Measurements from ENCODE around the gene FAXDC2. TPM values are rescaled to one million over a fixed set of nuclear protein-coding genes. Genes with fewer than 3 reads are reported as not detected.

Gene FAXDC2
- total and polyA plus RNA-seq, 2 of the 13 experiments (the other 11 are each of a cell fraction or from before 2014, with no cell fraction given): 4.7 to 58.8 TPM

DNA sequence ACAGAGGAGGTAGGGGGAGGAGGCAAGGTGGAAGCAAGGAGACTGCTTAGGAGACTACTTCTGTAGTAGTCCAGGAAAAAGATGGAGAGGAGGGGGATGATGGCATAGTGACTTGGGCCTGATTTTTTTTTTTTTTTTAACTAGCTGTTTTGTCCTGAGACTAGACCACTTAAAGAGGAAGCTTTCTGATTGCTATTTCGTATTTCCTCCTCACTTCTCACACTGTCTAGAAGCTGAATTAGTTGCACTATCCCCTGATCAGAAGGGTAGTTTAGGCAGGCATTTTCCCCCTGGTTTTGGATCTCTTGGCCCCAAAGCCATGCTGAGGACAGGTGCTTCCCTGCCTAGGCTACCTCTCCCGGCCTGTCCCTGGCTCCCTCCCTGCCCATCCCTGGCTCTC, 80.3 kb downstream of the FAXDC2 start:
- intact Hi-C loops (cut with micrococcal nuclease; ENCODE audit: unreplicated experiment) (no loop called here), in situ Hi-C loops (cut with HindIII; ENCODE audit: extremely low pct_ligation_motif_present, low pct_unique_long_range_greater_than_20kb) (no loop called here)
- no peak overlapping the region for H3K4me3 ChIP-seq (replicated peaks in 1 of 3; ENCODE audit: insufficient read depth in 1 of 3, low read depth in 2 of 3, low read length in 3 of 3)
- DNase-seq (ENCODE audit: low spot score) (no peak), ATAC-seq (peak; percentile 9; the same call in 1 of the 3 replicates), FAIRE-seq (no peak)
- no peak overlapping the region for H2AFZ ChIP-seq (ENCODE audit: low read length)
- H3K4me1 ChIP-seq (ENCODE audit: insufficient read depth, low read length): peaks cover 74% of the 10 kb centered on the region
- ChIA-PET CTCF (ENCODE audit: low intra/inter-chr PET ratio, low total read pairs) (no interaction called here), POLR2A (no interaction called here)
- BruUV-seq (replicated peaks): no TSS peak
- no peak overlapping the region for H3K27ac ChIP-seq (ENCODE audit: extremely low read length, insufficient read depth, low read length)
- peaks cover 3 to 4% of the 10 kb centered on the region in 2 experiments; a peak in 4 of 5 replicates for H3K36me3 ChIP-seq (replicated peaks in 1 of 2; ENCODE audit: control insufficient read depth in 1 of 2, insufficient read depth in 2 of 2, low read length in 2 of 2)
- no peak overlapping the region for H3K4me2 ChIP-seq (ENCODE audit: low read depth, low read length)
- H3K9me3 ChIP-seq (ENCODE audit: low read length): no peaks in the 10 kb centered on the region
- H3K27me3 ChIP-seq (ENCODE audit: control insufficient read depth in 1 of 2, insufficient read depth in 2 of 2, low read length in 2 of 2): no peaks in the 10 kb centered on the region
- TF ChIP-seq, protein P1, sequence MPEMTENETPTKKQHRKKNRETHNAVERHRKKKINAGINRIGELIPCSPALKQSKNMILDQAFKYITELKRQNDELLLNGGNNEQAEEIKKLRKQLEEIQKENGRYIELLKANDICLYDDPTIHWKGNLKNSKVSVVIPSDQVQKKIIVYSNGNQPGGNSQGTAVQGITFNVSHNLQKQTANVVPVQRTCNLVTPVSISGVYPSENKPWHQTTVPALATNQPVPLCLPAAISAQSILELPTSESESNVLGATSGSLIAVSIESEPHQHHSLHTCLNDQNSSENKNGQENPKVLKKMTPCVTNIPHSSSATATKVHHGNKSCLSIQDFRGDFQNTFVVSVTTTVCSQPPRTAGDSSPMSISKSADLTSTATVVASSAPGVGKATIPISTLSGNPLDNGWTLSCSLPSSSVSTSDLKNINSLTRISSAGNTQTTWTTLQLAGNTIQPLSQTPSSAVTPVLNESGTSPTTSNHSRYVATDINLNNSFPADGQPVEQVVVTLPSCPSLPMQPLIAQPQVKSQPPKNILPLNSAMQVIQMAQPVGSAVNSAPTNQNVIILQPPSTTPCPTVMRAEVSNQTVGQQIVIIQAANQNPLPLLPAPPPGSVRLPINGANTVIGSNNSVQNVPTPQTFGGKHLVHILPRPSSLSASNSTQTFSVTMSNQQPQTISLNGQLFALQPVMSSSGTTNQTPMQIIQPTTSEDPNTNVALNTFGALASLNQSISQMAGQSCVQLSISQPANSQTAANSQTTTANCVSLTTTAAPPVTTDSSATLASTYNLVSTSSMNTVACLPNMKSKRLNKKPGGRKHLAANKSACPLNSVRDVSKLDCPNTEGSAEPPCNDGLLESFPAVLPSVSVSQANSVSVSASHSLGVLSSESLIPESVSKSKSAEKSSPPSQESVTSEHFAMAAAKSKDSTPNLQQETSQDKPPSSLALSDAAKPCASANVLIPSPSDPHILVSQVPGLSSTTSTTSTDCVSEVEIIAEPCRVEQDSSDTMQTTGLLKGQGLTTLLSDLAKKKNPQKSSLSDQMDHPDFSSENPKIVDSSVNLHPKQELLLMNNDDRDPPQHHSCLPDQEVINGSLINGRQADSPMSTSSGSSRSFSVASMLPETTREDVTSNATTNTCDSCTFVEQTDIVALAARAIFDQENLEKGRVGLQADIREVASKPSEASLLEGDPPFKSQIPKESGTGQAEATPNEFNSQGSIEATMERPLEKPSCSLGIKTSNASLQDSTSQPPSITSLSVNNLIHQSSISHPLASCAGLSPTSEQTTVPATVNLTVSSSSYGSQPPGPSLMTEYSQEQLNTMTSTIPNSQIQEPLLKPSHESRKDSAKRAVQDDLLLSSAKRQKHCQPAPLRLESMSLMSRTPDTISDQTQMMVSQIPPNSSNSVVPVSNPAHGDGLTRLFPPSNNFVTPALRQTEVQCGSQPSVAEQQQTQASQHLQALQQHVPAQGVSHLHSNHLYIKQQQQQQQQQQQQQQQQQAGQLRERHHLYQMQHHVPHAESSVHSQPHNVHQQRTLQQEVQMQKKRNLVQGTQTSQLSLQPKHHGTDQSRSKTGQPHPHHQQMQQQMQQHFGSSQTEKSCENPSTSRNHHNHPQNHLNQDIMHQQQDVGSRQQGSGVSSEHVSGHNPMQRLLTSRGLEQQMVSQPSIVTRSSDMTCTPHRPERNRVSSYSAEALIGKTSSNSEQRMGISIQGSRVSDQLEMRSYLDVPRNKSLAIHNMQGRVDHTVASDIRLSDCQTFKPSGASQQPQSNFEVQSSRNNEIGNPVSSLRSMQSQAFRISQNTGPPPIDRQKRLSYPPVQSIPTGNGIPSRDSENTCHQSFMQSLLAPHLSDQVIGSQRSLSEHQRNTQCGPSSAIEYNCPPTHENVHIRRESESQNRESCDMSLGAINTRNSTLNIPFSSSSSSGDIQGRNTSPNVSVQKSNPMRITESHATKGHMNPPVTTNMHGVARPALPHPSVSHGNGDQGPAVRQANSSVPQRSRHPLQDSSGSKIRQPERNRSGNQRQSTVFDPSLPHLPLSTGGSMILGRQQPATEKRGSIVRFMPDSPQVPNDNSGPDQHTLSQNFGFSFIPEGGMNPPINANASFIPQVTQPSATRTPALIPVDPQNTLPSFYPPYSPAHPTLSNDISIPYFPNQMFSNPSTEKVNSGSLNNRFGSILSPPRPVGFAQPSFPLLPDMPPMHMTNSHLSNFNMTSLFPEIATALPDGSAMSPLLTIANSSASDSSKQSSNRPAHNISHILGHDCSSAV (CRISPR knock-in tag; IDR thresholded peaks at IDR 0.05; ENCODE audit: borderline replicate concordance): no peak
- TF ChIP-seq, protein P2, sequence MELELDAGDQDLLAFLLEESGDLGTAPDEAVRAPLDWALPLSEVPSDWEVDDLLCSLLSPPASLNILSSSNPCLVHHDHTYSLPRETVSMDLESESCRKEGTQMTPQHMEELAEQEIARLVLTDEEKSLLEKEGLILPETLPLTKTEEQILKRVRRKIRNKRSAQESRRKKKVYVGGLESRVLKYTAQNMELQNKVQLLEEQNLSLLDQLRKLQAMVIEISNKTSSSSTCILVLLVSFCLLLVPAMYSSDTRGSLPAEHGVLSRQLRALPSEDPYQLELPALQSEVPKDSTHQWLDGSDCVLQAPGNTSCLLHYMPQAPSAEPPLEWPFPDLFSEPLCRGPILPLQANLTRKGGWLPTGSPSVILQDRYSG (CRISPR knock-in tag; IDR thresholded peaks at IDR 0.05): no peak
- TF ChIP-seq, protein P3, sequence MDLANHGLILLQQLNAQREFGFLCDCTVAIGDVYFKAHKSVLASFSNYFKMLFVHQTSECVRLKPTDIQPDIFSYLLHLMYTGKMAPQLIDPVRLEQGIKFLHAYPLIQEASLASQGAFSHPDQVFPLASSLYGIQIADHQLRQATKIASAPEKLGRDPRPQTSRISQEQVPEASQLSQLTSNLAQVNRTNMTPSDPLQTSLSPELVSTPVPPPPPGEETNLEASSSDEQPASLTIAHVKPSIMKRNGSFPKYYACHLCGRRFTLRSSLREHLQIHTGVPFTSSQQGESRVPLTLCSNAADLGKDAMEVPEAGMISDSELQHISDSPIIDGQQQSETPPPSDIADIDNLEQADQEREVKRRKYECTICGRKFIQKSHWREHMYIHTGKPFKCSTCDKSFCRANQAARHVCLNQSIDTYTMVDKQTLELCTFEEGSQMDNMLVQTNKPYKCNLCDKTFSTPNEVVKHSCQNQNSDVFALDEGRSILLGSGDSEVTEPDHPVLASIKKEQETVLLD (CRISPR knock-in tag; IDR thresholded peaks at IDR 0.05; ENCODE audit: low read depth): no peak
- no peak for TF ChIP-seq CENPT (CRISPR knock-in tag; IDR thresholded peaks at IDR 0.05; ENCODE audit: low read depth)
- no peak for TF ChIP-seq AGO1 (IDR thresholded peaks at IDR 0.05; ENCODE audit: low read depth, low read length, poor library complexity, severe bottlenecking)
- TF ChIP-seq MED1 (CRISPR knock-in tag; IDR thresholded peaks at IDR 0.05): no peak
- TF ChIP-seq ZSCAN22 (CRISPR knock-in tag; IDR thresholded peaks at IDR 0.05): no peak
- TF ChIP-seq ZNF670 (CRISPR knock-in tag; IDR thresholded peaks at IDR 0.05; ENCODE audit: borderline replicate concordance): no peak
- no peak for TF ChIP-seq KMT2A (CRISPR knock-in tag; IDR thresholded peaks at IDR 0.05)
- TF ChIP-seq, protein P4, sequence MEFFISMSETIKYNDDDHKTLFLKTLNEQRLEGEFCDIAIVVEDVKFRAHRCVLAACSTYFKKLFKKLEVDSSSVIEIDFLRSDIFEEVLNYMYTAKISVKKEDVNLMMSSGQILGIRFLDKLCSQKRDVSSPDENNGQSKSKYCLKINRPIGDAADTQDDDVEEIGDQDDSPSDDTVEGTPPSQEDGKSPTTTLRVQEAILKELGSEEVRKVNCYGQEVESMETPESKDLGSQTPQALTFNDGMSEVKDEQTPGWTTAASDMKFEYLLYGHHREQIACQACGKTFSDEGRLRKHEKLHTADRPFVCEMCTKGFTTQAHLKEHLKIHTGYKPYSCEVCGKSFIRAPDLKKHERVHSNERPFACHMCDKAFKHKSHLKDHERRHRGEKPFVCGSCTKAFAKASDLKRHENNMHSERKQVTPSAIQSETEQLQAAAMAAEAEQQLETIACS (CRISPR knock-in tag; IDR thresholded peaks at IDR 0.05): no peak
- TF ChIP-seq ZNF496 (CRISPR knock-in tag; IDR thresholded peaks at IDR 0.05; ENCODE audit: insufficient replicate concordance): no peak
- no peak for TF ChIP-seq SPEN (CRISPR knock-in tag; IDR thresholded peaks at IDR 0.05; ENCODE audit: low read depth)
- TF ChIP-seq TP53 (CRISPR knock-in tag; conservative IDR thresholded peaks at IDR 0.05): no peak
- TF ChIP-seq ZNF879 (CRISPR knock-in tag; IDR thresholded peaks at IDR 0.05): no peak
- peaks cover 92% of the 10 kb centered on the region for H4K20me1 ChIP-seq (ENCODE audit: insufficient read depth, low read length)
- WGBS (ENCODE audit: low lambda C conversion rate): 97% methylated on average over 2 of the region's 2 CpGs
- H3K79me2 ChIP-seq (ENCODE audit: insufficient read depth, low read length): peaks cover 97% of the 10 kb centered on the region
- no peak overlapping the region for H3K9ac ChIP-seq (ENCODE audit: insufficient read depth, low read depth, low read length)

Data from HepG2 (cell line).